Measurements from ENCODE around the gene CEP192. TPM values are rescaled to one million over a fixed set of nuclear protein-coding genes. Genes with fewer than 3 reads are reported as not detected.

The CEP192 gene
- total and polyA plus RNA-seq, 2 of the 4 experiments (the other 2 are of a cell fraction) = 17.2 to 29.0 TPM

GRCh38 chr18:13108330-13108729, 117.2 kb downstream of the CEP192 start:
- peaks cover 28% of the 10 kb centered on the region for H3K36me3 ChIP-seq (ENCODE audit: control insufficient read depth, insufficient read depth, low read length)

More at GRCh38 chr18:13108330-13108729, 117.2 kb downstream of the CEP192 start:
- Histone ChIP-seq H4K20me1 (ENCODE audit: insufficient read depth, low read length) (no peaks in the 10 kb centered on the region), H3K18ac (ENCODE audit: low read depth, low read length) (no peak overlapping the region), H2BK20ac (ENCODE audit: low read depth, low read length) (no peak overlapping the region), H2AK5ac (ENCODE audit: low read depth, low read length) (no peak overlapping the region), H4K5ac (ENCODE audit: low read depth, low read length) (no peak overlapping the region), H3K9me1 (ENCODE audit: insufficient read depth, low read length) (no peaks in the 10 kb centered on the region), H3K9me3 (ENCODE audit: control insufficient read depth, insufficient read depth, low read length) (no peaks in the 10 kb centered on the region), H3K14ac (replicated peaks; ENCODE audit: low read depth, low read length) (no peak overlapping the region), H3K23ac (ENCODE audit: low read depth, low read length) (no peak overlapping the region), H3K79me1 (ENCODE audit: low read depth in 1 of 2, low read length in 2 of 2) (no peaks in the 10 kb centered on the region), H3K4me1 (ENCODE audit: control insufficient read depth, insufficient read depth, low read length) (no peaks in the 10 kb centered on the region), H4K8ac (ENCODE audit: low read depth in 2 of 2, low read length in 2 of 2) (no peak overlapping the region), H2BK5ac (ENCODE audit: low read depth, low read length, poor library complexity, severe bottlenecking) (no peak overlapping the region), H4K91ac (ENCODE audit: insufficient read depth, low read depth, low read length) (no peak overlapping the region), H3K9ac (ENCODE audit: low read depth, low read length) (no peak overlapping the region), H3K4me3 (ENCODE audit: insufficient read depth, low read depth, low read length) (no peak overlapping the region), H2BK15ac (ENCODE audit: low read depth, low read length) (no peak overlapping the region), H2BK120ac (ENCODE audit: low read depth, low read length) (no peak overlapping the region), H3K56ac (ENCODE audit: extremely low read depth, insufficient read depth, low read length) (no peak overlapping the region), H3K4me2 (ENCODE audit: low read depth, low read length) (no peak overlapping the region), H2AFZ (replicated peaks; ENCODE audit: low read length, poor library complexity) (no peak overlapping the region), H3K27ac (ENCODE audit: insufficient read depth, low read length) (no peak overlapping the region), H3K4ac (ENCODE audit: low read depth, low read length) (no peak overlapping the region), H2AK9ac (replicated peaks; ENCODE audit: low read depth, low read length, poor library complexity) (no peak overlapping the region), H3K27me3 (ENCODE audit: control insufficient read depth, insufficient read depth, low read length) (no peaks in the 10 kb centered on the region)
- no TSS peak for BruUV-seq (replicated peaks)
- no peak for DNase-seq
- in situ Hi-C loops (cut with MboI; ENCODE audit: low sequenced_read_pairs) (no loop called here), dilution Hi-C loops (cut with HindIII; ENCODE audit: low sequenced_read_pairs, unreplicated experiment) (no loop called here), intact Hi-C loops (cut with micrococcal nuclease) (no loop called here)
- ChIA-PET CTCF (no interaction called here), POLR2A (ENCODE audit: unreplicated experiment) (no interaction called here)
- no peak for ATAC-seq (ENCODE audit: low read depth)
- no peak for TF ChIP-seq CTCF (conservative IDR thresholded peaks at IDR 0.05; ENCODE audit: low read depth, low read length)
- WGBS, 2 experiments (ENCODE audit: extremely low coverage in 2 of 2, insufficient read length in 1 of 2) = no CpG with 5 or more reads among the region's 2 CpGs

Measured in IMR-90 (cell line).